HG02763 (cell line): Measurements from ENCODE around the gene SOX11.

Experiments used
- ATAC-seq: cut with Tn5 transposase; IDR thresholded peaks from one replicate; pipeline ENCODE4 v1.9.1; 2021; ENCODE audit warnings: mild to moderate bottlenecking, moderate library complexity; ENCODE audit not compliant: unreplicated experiment

The SOX11 gene

DNA sequence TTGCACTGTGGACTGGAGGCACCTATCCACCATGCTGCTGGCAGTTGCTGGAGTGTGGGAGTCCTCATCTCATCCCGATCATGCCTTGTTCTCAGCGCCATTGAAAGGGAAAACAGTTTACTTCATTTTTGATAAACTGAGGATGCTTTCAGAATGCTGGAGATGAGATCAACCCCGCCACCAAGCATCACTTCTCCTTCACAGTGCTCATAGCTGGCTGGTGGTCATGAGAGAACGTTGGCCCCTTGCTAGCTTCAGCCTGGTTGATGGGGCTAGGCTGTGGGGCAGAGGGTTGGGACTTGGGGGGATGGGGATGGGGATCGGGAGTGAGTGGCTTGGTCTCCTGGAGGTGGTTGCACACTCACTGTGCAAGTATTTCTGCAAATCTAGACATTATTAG is 30.1 kb downstream of the SOX11 start:
- ATAC-seq: no peak

DNA sequence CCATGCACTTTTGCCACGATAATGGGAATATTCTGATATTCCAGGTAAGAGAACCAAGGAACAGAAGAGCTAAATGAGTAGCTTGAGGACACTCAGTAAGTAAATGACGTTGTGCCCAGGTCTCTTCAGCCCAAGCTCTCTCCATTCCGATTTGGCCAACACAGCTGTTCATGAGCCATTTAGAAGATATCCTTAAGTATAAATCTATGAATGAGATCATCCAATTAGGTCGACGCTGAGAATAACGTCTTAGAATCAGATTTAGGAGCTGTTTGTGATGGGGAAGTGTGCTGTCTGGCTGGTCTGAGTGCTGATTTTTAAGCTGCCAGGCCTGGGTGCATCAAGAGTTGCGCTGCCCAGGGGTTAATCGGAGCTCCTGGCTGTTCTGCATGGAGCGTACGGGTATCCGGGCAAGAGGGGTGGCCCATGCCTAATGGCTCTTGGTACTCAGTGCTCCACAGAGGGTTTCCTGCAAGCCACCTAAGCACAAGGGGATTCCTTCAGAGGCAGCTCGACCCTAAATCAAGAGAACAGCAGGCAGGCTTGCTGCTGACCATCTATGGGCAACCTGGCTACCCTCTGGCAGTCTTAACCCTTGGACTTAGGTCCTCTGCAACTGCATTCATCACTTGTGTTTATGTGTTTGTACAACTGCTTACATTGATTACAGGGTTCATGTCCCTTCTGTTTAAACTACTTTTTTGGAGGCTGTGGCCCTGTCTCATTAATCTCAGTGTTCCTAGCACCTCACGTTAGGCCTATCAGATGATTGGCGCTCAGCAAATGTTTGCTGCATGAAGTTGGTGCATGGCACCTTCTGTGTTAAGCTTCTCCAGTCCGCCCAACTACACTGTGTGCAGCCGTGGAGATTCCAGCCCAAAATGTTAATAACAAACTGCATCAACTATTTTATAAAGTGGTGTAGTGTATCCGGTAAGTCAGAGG is 31.9 kb downstream of the SOX11 start:
- ATAC-seq: no peak

DNA sequence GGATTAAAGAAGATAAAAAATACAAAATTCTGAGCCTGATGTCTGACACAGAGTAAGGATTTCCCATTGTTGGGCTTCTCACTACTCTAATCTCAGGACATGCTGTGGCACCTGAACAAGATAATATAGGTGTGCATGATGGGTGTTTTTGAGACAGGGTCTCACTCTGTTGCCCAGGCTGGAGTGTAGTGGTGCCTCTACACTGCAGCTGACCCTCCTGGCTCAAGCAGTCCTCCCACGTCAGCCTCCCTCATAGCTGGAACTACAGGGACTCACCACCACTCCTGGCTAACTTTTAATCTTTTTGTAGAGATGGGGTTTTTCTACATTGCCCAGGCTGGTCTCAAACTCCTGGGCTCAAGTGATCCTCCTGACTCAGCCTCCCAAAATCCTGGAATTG is 32.9 kb downstream of the SOX11 start:
- ATAC-seq: no peak

DNA sequence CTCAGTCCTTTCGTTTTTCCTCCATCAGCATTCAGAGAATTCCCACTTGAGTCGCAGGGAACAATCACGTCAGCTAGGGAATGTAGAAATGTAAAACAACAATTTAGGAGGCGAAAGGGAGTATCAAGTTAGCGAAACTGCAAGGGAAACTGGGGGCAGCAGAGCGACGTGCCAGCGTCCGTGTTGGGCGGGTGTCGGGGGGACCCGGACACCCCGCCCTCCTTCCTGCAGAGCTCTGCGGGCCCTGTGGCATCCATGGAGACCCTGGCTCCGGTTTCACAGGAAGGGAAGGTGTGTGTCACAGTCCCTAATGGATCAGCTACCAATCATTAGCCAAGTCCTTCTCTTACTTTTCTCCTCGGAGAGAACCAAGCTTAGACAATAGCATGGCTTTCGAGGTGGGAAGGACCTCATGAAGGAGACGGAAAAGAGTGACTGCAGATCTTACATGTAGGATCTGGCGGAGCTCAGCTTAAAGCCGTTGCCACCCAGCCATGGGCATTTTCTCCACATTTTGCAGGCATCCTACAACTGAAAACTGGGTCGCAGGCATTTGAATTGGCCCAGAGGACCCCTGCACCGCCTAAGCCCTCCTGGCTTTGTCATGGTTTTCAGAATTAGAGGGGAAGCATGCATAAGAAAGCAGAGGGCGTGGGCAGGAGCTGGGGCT is 33.7 kb downstream of the SOX11 start:
- ATAC-seq: no peak

DNA sequence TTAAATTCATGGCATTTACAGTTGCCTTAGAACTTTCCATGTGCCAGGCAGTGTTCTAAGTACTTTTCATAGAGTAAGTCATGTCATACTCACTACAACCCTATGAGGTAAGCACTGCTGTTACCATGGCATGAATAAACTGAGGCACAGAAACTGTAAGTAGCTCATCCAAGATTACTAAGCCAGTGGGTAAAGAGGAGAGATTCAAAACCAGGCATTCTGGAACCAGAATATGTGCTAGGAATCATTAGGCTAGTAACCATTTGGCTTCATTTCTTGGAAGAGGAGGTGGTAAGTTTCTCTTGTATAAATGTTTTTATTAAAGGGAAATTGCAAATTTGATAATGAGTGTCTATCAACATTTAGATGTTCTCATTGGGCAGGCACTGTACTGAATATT is 35.1 kb downstream of the SOX11 start:
- ATAC-seq: no peak

DNA sequence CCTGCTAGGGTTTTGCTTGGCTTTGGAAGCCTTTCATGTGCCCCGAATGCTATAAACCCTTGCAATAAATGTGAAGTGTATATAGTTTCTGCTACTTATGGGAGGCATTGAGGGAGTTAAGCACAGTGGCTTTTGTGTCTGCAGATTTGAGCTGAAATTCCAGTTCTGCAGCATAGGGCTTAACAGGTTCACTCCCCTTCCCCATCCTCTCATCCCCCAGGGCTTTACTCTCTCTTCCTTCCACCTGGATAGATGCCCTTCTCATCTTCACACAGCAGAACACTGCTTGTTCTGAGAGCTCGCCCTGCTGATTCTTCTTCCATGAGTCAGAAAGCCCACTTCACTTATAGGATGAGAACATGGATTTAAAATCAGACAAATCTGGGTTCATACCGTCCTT is 37.2 kb downstream of the SOX11 start:
- ATAC-seq: no peak

DNA sequence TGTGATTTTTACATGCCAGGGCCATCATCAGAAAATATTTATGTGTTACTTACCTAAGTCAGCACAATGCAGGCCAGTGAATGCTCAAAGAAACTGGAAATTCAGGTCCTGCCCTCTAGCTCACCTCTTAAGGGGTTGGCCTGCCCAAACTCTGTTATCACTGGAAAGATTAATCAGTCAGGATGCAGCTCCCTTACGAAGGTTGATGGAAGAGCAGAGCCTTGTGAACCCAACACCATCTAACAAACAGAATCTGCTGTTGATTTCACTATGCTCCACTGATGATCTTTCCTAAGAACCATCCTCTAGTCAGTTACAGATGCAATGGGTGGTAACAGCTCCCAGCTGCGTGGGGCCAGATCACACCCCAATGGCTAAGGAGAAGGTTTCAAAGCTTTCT is 38.2 kb downstream of the SOX11 start:
- no peak for ATAC-seq

DNA sequence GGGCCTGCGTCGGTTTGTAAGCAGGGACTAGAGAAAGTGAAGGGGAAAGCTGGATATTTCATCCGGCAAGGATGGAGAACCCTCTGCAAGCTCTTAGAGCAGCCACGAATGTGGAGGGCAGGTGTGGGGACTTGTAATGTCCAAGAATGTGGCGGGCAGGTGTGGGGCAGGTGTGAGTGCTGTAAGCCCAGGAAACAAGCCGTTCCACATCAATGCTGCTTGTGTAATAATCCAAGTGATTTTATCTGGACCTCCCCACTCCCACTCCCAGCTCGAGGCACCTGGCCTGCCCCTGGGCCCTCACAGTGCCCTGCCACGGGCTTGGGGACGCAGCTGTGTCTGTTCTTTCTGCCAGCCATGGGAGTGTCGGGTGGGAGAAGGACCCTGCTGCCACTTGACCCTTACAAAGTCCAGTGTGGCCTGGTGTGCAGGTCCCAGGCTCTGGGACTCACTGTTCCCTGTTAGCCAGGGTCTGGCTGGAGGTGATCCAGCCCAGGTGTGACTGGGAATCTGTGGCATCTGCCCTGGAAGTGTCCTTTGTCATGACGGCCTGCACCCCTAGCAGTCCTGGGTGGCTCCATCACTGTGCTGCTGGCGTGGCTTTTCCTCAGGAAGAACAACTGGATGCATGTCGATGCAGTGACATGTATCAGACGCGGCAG is 42.8 kb downstream of the SOX11 start:
- ATAC-seq: no peak

DNA sequence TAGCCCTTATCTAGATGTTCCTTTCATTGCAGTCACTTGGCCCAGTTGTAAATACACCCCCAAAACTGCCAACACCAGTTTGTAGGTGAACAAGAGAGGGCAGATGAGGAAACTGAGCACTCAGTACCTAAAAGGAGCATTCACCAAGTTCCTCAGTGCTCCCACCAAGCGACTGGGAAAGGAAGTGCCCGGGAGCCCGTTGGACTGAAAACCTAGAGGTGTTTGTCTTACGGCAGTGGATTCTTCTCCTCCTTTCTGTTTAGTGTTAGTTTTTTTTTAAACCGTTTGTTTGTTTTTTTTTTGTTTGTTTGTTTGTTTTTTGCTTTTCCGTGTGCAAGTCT is 43.3 kb downstream of the SOX11 start:
- ATAC-seq: no peak

DNA sequence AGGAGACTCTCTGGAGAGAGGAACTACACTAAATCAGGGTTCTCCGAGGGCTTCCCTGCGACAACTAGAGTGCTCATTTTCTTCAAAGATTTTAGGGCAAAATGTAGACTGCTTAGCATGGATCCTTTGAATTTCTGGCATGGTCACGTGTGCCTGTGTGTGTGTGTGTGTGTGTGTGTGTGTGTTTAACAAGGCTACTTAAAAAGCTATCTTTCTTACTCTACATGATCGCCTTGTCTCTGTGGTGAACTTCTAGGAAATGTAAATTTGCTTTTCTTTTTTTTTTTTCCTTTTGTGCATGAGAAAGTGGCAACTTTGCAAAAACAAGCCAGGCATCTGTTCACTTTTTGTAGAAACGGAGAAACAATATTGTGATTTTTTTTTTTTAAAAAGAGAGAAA is 43.9 kb downstream of the SOX11 start:
- ATAC-seq: no peak

DNA sequence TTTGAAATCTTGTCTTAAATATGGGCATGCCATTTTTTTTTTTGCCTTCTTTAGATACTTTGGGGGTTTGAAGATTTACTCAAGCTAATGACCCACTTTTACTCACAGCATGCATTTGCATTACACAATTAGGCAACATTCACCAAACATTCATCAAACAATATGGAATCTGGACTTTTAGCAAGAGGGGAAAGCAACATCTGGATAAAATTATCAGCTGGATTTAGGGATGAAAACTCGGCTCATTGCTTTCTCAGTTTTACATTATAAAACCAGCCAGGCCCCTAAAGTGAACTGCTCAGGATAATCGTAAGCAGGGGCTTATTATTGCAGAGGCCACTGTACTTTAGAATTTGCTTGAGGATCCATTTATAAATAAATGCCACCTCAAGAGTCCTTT is 44.7 kb downstream of the SOX11 start:
- no peak for ATAC-seq

DNA sequence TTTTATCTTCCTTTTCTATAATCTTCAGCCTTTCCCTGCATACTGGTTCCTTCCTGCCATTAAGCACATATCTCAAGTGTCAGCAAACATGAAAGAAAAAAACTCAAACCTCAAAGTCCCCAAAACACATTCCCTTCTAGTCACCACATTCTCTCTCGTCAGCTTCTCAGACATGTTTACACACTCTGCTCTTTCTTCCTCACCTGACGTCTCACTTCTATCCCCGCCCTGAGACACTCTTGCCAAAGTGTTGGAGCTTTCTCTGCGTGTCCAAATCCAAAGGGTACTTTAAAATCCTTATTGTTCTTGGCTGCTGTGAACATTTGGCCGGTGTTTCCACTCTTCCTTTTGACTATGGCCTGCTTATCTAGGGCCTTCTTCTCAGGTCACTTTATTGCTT is 47.9 kb downstream of the SOX11 start:
- ATAC-seq: no peak

DNA sequence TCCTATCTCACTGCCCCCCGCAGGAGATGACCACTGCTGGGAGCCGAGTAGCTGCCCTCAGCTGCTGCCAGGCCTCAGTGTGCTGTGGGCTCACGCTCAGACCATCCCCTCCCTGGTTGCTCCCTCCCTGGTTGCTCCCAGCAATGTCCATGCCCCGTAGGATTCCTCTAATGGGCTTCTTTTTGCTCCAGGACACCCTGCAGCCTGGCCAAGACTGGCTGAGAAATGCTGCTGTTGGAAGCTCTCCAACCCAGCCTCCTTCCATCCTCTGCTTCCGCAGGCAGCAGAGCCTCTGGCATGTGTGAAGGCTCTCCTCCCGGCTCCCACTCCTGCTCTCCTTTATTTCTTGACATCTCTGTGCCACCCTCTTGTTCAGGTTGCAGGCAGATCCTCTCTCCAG is 48.6 kb downstream of the SOX11 start:
- ATAC-seq: no peak

DNA sequence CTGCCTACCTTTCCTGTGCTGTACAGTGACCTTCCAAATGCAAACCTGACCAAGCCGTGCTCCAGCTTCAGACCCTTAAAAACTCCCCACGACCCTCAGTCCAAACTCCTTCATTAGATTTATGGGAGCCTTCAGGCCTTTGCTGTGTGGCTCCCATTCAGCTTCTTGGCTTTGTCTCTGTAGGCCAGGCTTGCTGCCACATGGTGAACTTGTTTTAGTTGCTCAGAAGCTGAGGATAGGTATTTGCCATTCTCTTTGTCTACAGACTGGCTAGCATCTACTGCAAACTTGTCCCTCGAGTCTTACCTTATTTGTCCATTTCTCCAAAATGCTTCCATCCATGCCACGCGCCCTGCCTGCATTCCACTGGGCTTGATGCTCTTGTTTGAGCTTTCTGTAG is 49.1 kb downstream of the SOX11 start:
- no peak for ATAC-seq

DNA sequence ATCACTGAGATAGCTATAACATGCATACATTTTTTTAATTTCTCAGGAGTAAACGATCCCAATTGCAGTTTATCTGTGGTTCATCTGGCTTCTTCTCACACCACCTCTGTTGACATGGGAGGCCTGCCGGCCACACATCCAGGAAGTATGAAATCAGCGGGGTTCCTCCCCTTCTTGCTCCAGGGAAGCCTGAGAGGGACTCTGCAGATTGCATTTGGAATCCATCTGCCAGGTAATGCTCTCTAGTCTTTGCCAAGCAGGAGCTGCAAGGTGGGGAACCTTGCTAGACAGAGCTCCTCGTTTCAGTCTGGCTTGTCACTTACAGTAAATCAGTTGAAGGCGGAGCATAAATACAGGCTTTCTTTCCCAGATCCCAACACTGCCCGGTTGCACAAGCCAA is 49.9 kb downstream of the SOX11 start:
- ATAC-seq: no peak

DNA sequence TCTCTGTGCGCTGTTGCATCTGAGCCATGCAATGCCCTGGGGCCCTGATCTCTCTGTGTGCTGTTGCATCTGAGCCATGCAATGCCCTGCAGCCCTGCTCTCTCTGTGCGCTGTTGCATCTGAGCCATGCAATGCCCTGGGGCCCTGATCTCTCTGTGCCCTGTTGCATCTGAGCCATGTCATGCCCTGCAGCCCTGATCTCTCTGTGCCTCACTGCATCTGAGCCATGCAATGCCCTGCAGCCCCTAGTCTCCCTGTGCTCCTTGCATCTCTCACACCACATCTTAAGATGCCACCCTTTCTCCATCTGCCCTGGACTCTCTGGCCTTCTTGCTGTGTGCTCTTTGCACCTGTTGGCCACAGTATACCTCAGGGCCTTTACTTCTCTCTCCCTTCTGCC is 56.2 kb downstream of the SOX11 start:
- no peak for ATAC-seq

DNA sequence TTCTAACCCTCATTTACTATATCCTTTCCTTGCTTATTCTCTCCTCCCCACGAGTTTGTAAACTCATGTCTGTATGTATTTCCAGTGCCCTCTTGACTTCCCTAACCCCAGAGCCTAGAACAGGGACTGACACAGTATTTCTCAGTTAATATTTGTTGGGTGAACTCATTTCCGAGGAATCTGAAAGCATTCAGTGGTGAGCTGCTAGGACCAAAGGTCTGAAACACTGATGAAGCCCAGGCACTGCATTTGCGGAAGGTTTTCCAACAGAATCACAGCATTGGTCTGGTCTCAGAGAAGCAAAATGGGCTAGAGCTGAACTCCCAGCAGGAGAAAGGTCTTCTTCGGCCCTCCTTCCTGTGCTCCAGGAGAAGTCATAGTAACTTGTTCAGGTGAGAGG is 56.8 kb downstream of the SOX11 start:
- no peak for ATAC-seq

DNA sequence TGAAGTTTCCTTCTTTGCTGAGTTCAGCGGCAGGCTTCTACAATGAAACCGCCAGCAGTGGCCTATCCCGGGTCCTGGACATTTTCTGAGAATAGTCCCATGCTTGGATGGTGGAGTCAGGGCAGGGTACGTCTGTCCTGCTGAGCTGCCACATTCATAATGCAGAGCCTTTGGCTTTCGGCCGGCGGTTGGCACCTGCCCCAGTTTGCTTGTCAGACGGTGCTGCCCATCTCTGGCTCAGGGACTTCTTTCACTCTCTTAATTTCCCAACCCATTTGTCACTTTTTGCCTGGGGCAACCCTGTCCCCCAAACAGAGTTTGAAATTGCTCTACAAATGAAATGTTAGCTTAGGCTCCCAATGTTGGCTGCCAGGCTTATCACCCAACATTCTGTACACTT is 57.2 kb downstream of the SOX11 start:
- ATAC-seq: no peak
